OCI-LY1 (cell line): Measurements from ENCODE around the gene PCAT7.

Experiments
- H2AFZ ChIP-seq: fragments of 200-600 bp; sonication (generic), shearing (Covaris generic); 2 replicates; pipeline ENCODE4 v1.6.0; 2014; ENCODE audit warnings: antibody characterized with exemption, mild to moderate bottlenecking, low read length
- H3F3A ChIP-seq: fragments of 200-600 bp; sonication (generic), shearing (Covaris generic); 2 replicates; pipeline ENCODE4 v1.6.0; 2014; ENCODE audit warnings: mild to moderate bottlenecking, antibody characterized with exemption, low read length, moderate library complexity; ENCODE audit not compliant: insufficient read depth
- H3K27ac ChIP-seq: fragments of 200-600 bp; sonication (generic); 2 replicates; pipeline ENCODE4 v1.5.1; 2014; ENCODE audit warnings: low read length, mixed run types, mild to moderate bottlenecking, low read depth; ENCODE audit not compliant: poor library complexity, severe bottlenecking
- H3K27me3 ChIP-seq: fragments of 200-600 bp; sonication (generic); 2 replicates; pipeline ENCODE4 v1.6.0; 2014; ENCODE audit warnings: antibody characterized with exemption, mild to moderate bottlenecking, low read length, moderate library complexity; ENCODE audit not compliant: insufficient read depth
- H3K36me3 ChIP-seq: fragments of 200-600 bp; sonication (generic); 2 replicates; pipeline ENCODE4 v1.6.1; 2014; ENCODE audit warnings: mild to moderate bottlenecking, antibody characterized with exemption, low read length, moderate library complexity, mixed read lengths; ENCODE audit not compliant: insufficient read depth
- H3K4me1 ChIP-seq: fragments of 200-600 bp; sonication (generic); 2 replicates; pipeline ENCODE4 v1.5.1; 2014; ENCODE audit warnings: mild to moderate bottlenecking, low read length, moderate library complexity; ENCODE audit not compliant: insufficient read depth, severe bottlenecking
- H3K4me2 ChIP-seq: fragments of 200-600 bp; sonication (generic), shearing (Covaris generic); 2 replicates; pipeline ENCODE4 v1.6.1; 2014; ENCODE audit warnings: low read length
- H3K4me3 ChIP-seq: fragments of 200-600 bp; sonication (generic); 2 replicates; pipeline ENCODE4 v1.5.1; 2014; ENCODE audit warnings: low read length, low read depth, mild to moderate bottlenecking, mixed read lengths; ENCODE audit not compliant: poor library complexity, severe bottlenecking
- H3K79me2 ChIP-seq: fragments of 200-600 bp; shearing (Covaris generic); 2 replicates; pipeline ENCODE4 v1.6.1; 2016; ENCODE audit warnings: mixed run types, low read length, mixed read lengths; ENCODE audit not compliant: insufficient read depth
- H3K9ac ChIP-seq: fragments of 200-600 bp; sonication (generic), shearing (Covaris generic); 2 replicates; pipeline ENCODE4 v1.6.1; 2014; ENCODE audit warnings: mild to moderate bottlenecking, low read length, mixed read lengths
- H3K9me2 ChIP-seq: fragments of 200-600 bp; sonication (generic), shearing (Covaris generic); 2 replicates; pipeline ENCODE4 v1.6.1; 2014; ENCODE audit warnings: low read depth, mild to moderate bottlenecking, low read length, mixed read lengths
- H3K9me3 ChIP-seq: fragments of 200-600 bp; shearing (Covaris generic); 2 replicates; pipeline ENCODE4 v1.6.1; 2014; ENCODE audit warnings: low read length, mixed read lengths
- H4K20me1 ChIP-seq: fragments of 200-600 bp; sonication (generic), shearing (Covaris generic); 2 replicates; pipeline ENCODE4 v1.6.0; 2016; ENCODE audit warnings: mild to moderate bottlenecking, low read length; ENCODE audit not compliant: insufficient read depth
- CTCF ChIP-seq: fragments of 200-600 bp; sonication (generic), shearing (Covaris generic); IDR thresholded peaks from 2 replicates; pipeline ENCODE4 v1.5.1; 2017; ENCODE audit warnings: mild to moderate bottlenecking, antibody characterized with exemption, low read length, moderate library complexity, mixed read lengths
- EZH2 ChIP-seq: fragments of 200-600 bp; sonication (generic), shearing (Covaris generic); IDR thresholded peaks from 2 replicates; pipeline ENCODE4 v1.8.0; 2017; ENCODE audit warnings: borderline replicate concordance, mixed run types, mild to moderate bottlenecking, antibody characterized with exemption, low read length, moderate library complexity, mixed read lengths

PCAT7 gene

DNA sequence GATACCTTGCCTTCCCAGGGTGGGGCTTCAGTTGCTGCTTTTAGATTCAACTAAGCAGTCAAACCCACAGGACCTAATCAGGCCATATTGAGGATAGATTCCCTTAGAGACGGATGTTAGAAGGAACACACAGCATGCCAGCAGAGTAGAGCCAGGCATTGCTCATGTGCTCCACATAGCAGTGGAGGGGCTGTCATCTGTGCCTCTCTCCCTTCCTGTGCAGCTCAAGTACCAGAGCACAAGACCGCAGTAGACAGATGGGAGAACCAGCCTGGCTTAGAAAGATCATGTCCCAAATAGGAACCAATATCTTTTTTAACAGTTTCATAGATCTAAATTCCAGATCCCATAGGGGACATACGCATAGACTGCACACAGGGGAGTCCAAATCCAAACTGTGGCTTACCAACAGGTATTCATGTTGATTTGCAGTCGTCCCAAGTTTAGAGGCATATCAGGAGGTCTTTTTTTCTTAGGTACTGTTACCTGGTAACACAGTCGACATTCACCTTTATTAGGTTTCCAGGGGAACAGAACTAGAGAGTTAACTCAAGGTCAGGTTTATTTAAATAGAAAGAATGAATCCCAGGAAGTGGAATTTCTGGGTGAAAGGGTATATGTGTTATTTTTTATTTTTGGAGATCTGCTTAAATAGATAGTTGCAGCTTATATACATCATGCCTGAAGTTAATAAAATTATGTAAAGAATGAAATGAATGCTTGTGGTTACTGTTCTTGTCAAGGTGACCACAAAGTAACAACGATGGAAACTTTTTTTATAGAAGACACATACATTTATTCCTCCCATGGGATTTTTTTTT, 43.5 kb upstream of the PCAT7 start:
- TF ChIP-seq EZH2 (no peak), CTCF (no peak)
- Histone ChIP-seq H3K36me3 (no peaks in the 10 kb centered on the region), H3K9me2 (no peaks in the 10 kb centered on the region), H3K9me3 (no peaks in the 10 kb centered on the region), H3F3A (no peaks in the 10 kb centered on the region), H3K27ac (no peak overlapping the region), H3K27me3 (no peaks in the 10 kb centered on the region), H2AFZ (no peak overlapping the region), H3K4me1 (no peaks in the 10 kb centered on the region), H3K9ac (no peak overlapping the region), H4K20me1 (no peaks in the 10 kb centered on the region), H3K79me2 (no peaks in the 10 kb centered on the region), H3K4me3 (no peak overlapping the region), H3K4me2 (no peak overlapping the region)

- H3K27me3 ChIP-seq = no peaks in the 10 kb centered on the region
- no peaks in the 10 kb centered on the region for H3F3A ChIP-seq
- no peak overlapping the region for H3K9ac ChIP-seq
- H3K36me3 ChIP-seq = no peaks in the 10 kb centered on the region
- H3K4me1 ChIP-seq = no peaks in the 10 kb centered on the region
- no peak overlapping the region for H3K4me2 ChIP-seq
- no peaks in the 10 kb centered on the region for H3K9me3 ChIP-seq
- no peak overlapping the region for H3K27ac ChIP-seq
- H3K4me3 ChIP-seq = no peak overlapping the region
- H2AFZ ChIP-seq = no peak overlapping the region
- no peaks in the 10 kb centered on the region for H3K9me2 ChIP-seq
- no peaks in the 10 kb centered on the region for H3K79me2 ChIP-seq
- H4K20me1 ChIP-seq = no peaks in the 10 kb centered on the region
- no peak for TF ChIP-seq EZH2
- no peak for TF ChIP-seq CTCF
Observed at GRCh38 chr9:94511955-94512265, 43.0 kb upstream of the PCAT7 start.

GRCh38 chr9:94514722-94515121, 40.2 kb upstream of the PCAT7 start:
- H2AFZ ChIP-seq = no peak overlapping the region
- H3K4me2 ChIP-seq = no peak overlapping the region
- H3K9me3 ChIP-seq = no peaks in the 10 kb centered on the region
- no peaks in the 10 kb centered on the region for H3K79me2 ChIP-seq
- no peak overlapping the region for H3K4me3 ChIP-seq
- H3K27me3 ChIP-seq = no peaks in the 10 kb centered on the region
- no peaks in the 10 kb centered on the region for H3K36me3 ChIP-seq
- H4K20me1 ChIP-seq = no peaks in the 10 kb centered on the region
- H3K9ac ChIP-seq = no peak overlapping the region
- H3F3A ChIP-seq = no peaks in the 10 kb centered on the region
- TF ChIP-seq CTCF (no peak), EZH2 (no peak)
- H3K4me1 ChIP-seq = no peaks in the 10 kb centered on the region
- no peak overlapping the region for H3K27ac ChIP-seq
- no peaks in the 10 kb centered on the region for H3K9me2 ChIP-seq
